ENCODE results near the gene HBE1. TPM values are rescaled to one million over a fixed set of nuclear protein-coding genes. Genes with fewer than 3 reads are reported as not detected.

Gene HBE1
- total and polyA plus RNA-seq, 4 experiments from 2014 or later = not detected

GRCh38 chr11:5225480-5225871, 44.3 kb downstream of the HBE1 start:
- H3K27me3 ChIP-seq (ENCODE audit: insufficient read depth, low read length) = no peaks in the 10 kb centered on the region

GRCh38 chr11:5224538-5225479, 44.9 kb downstream of the HBE1 start:
- H3K27me3 Mint-ChIP-seq = peaks cover 1 to 2% of the 10 kb centered on the region in 2 donors
- H3K4me1 ChIP-seq (ENCODE audit: insufficient read depth, low read length) = no peaks in the 10 kb centered on the region
- no peaks in the 10 kb centered on the region for H3K27me3 ChIP-seq (ENCODE audit: insufficient read depth, low read length)
- ChIA-PET CTCF (ENCODE audit: partially characterized antibody) (no interaction called here), POLR2A (ENCODE audit: partially characterized antibody) (no interaction called here)
- H3K4me3 ChIP-seq (ENCODE audit: low read length in 2 of 2) = no peak overlapping the region
- H3K36me3 ChIP-seq (ENCODE audit: insufficient read depth, low read length) = no peaks in the 10 kb centered on the region
- H3K4me3 Mint-ChIP-seq = no peak overlapping the region
- DNase-seq = no peak
- no peak overlapping the region for H3K27ac ChIP-seq (ENCODE audit: low read depth, low read length)
- H3K9me3 Mint-ChIP-seq = peaks cover 0 to 4% (median 0%) of the 10 kb centered on the region in 8 donors
- no peaks in the 10 kb centered on the region for H3K9me3 ChIP-seq (ENCODE audit: control insufficient read depth in 1 of 2, low read length in 2 of 2)
- H3K36me3 Mint-ChIP-seq = no peaks in the 10 kb centered on the region
- no peaks in the 10 kb centered on the region for H3K4me1 Mint-ChIP-seq
- intact Hi-C loops (cut with micrococcal nuclease) = no loop called here
- no peak overlapping the region for H3K27ac Mint-ChIP-seq

More at GRCh38 chr11:5225480-5225871, 44.3 kb downstream of the HBE1 start:
- intact Hi-C loops (cut with micrococcal nuclease) = no loop called here
- no peak overlapping the region for H3K27ac ChIP-seq (ENCODE audit: low read depth, low read length)
- H3K4me3 ChIP-seq (ENCODE audit: low read length in 2 of 2) = no peak overlapping the region
- Mint-ChIP-seq H3K27ac (no peak overlapping the region), H3K9me3 (peaks cover 0 to 4% (median 0%) of the 10 kb centered on the region in 8 donors), H3K36me3 (no peaks in the 10 kb centered on the region), H3K4me1 (no peaks in the 10 kb centered on the region), H3K27me3 (peaks cover 1 to 2% of the 10 kb centered on the region in 2 donors), H3K4me3 (no peak overlapping the region)
- no peaks in the 10 kb centered on the region for H3K36me3 ChIP-seq (ENCODE audit: insufficient read depth, low read length)
- ChIA-PET CTCF (ENCODE audit: partially characterized antibody) (no interaction called here), POLR2A (ENCODE audit: partially characterized antibody) (no interaction called here)
- DNase-seq = no peak
- H3K9me3 ChIP-seq (ENCODE audit: control insufficient read depth in 1 of 2, low read length in 2 of 2) = no peaks in the 10 kb centered on the region
- no peaks in the 10 kb centered on the region for H3K4me1 ChIP-seq (ENCODE audit: insufficient read depth, low read length)

GRCh38 chr11:5223686-5224085, 46.1 kb downstream of the HBE1 start:
- peaks cover 0 to 6% (median 0%) of the 10 kb centered on the region in 8 donors for H3K9me3 Mint-ChIP-seq
- H3K27ac Mint-ChIP-seq = no peak overlapping the region
- no peaks in the 10 kb centered on the region for H3K36me3 Mint-ChIP-seq
- intact Hi-C loops (cut with micrococcal nuclease) = no loop called here
- no peaks in the 10 kb centered on the region for H3K4me1 Mint-ChIP-seq
- Histone ChIP-seq H3K36me3 (ENCODE audit: insufficient read depth, low read length) (no peaks in the 10 kb centered on the region), H3K9me3 (ENCODE audit: control insufficient read depth in 1 of 2, low read length in 2 of 2) (no peaks in the 10 kb centered on the region), H3K27ac (ENCODE audit: low read depth, low read length) (no peak overlapping the region), H3K4me3 (ENCODE audit: low read length in 2 of 2) (no peak overlapping the region), H3K27me3 (ENCODE audit: insufficient read depth, low read length) (no peaks in the 10 kb centered on the region), H3K4me1 (ENCODE audit: insufficient read depth, low read length) (no peaks in the 10 kb centered on the region)
- POLR2A ChIA-PET (ENCODE audit: partially characterized antibody) = no interaction called here
- H3K4me3 Mint-ChIP-seq = no peak overlapping the region
- CTCF ChIA-PET (ENCODE audit: partially characterized antibody) = no interaction called here
- peaks cover 1 to 2% of the 10 kb centered on the region in 2 donors for H3K27me3 Mint-ChIP-seq
- no peak for DNase-seq

GRCh38 chr11:5223146-5223545, 46.6 kb downstream of the HBE1 start:
- POLR2A ChIA-PET (ENCODE audit: partially characterized antibody) = no interaction called here
- no peaks in the 10 kb centered on the region for H3K36me3 ChIP-seq (ENCODE audit: insufficient read depth, low read length)
- no peak for DNase-seq
- Mint-ChIP-seq H3K36me3 (no peaks in the 10 kb centered on the region), H3K27ac (no peak overlapping the region), H3K9me3 (peaks cover 0 to 6% (median 0%) of the 10 kb centered on the region in 8 donors), H3K4me1 (no peaks in the 10 kb centered on the region), H3K27me3 (peaks cover 1 to 2% of the 10 kb centered on the region in 2 donors), H3K4me3 (no peak overlapping the region)
- no peak overlapping the region for H3K27ac ChIP-seq (ENCODE audit: low read depth, low read length)
- CTCF ChIA-PET (ENCODE audit: partially characterized antibody) = no interaction called here
- H3K27me3 ChIP-seq (ENCODE audit: insufficient read depth, low read length) = no peaks in the 10 kb centered on the region
- no peaks in the 10 kb centered on the region for H3K4me1 ChIP-seq (ENCODE audit: insufficient read depth, low read length)
- intact Hi-C loops (cut with micrococcal nuclease) = no loop called here
- H3K9me3 ChIP-seq (ENCODE audit: control insufficient read depth in 1 of 2, low read length in 2 of 2) = no peaks in the 10 kb centered on the region
- no peak overlapping the region for H3K4me3 ChIP-seq (ENCODE audit: low read length in 2 of 2)

Other genes starting within 250 kb of the HBE1 start
- gene OR52J3, start 223.4 kb downstream of the HBE1 start, total RNA-seq = not detected
- not detected for gene OR52J3, start 223.4 kb downstream of the HBE1 start, polyA plus RNA-seq
- not detected for gene OR52E2, start 210.3 kb downstream of the HBE1 start, total RNA-seq
- gene OR52E2, start 210.3 kb downstream of the HBE1 start, polyA plus RNA-seq = not detected
- gene OR52E1, start 200.4 kb downstream of the HBE1 start, total RNA-seq = not detected
- not detected for gene OR52E1, start 200.4 kb downstream of the HBE1 start, polyA plus RNA-seq
- not detected for gene OR52A5, start 131.6 kb downstream of the HBE1 start, total RNA-seq
- not detected for gene OR52A5, start 131.6 kb downstream of the HBE1 start, polyA plus RNA-seq
- gene OR52A1, start 115.2 kb downstream of the HBE1 start, total RNA-seq = not detected
- not detected for gene OR52A1, start 115.2 kb downstream of the HBE1 start, polyA plus RNA-seq
- gene OR51V1, start 69.3 kb downstream of the HBE1 start, total RNA-seq = not detected
- gene OR51V1, start 69.3 kb downstream of the HBE1 start, polyA plus RNA-seq = not detected
- under 1 TPM in 1 of 2 experiments, not detected in 1; 0.61 TPM for gene HBB, start 42.9 kb downstream of the HBE1 start, total RNA-seq
- under 1 TPM; 0.46 to 0.89 TPM for gene HBB, start 42.9 kb downstream of the HBE1 start, polyA plus RNA-seq
- gene HBD, start 35.5 kb downstream of the HBE1 start, total RNA-seq = not detected
- not detected for gene HBD, start 35.5 kb downstream of the HBE1 start, polyA plus RNA-seq
- gene HBG1, start 20.1 kb downstream of the HBE1 start, total RNA-seq = not detected
- gene HBG1, start 20.1 kb downstream of the HBE1 start, polyA plus RNA-seq = not detected
- gene HBG2, start 15.2 kb downstream of the HBE1 start, total RNA-seq = not detected
- not detected for gene HBG2, start 15.2 kb downstream of the HBE1 start, polyA plus RNA-seq
- not detected for gene OR51B4, start 32.0 kb upstream of the HBE1 start, total RNA-seq
- not detected for gene OR51B4, start 32.0 kb upstream of the HBE1 start, polyA plus RNA-seq
- gene OR51B2, start 54.4 kb upstream of the HBE1 start, total RNA-seq = not detected
- not detected for gene OR51B2, start 54.4 kb upstream of the HBE1 start, polyA plus RNA-seq
- not detected for gene OR51B5, start 73.6 kb upstream of the HBE1 start, total RNA-seq
- gene OR51B5, start 73.6 kb upstream of the HBE1 start, polyA plus RNA-seq = not detected
- not detected for gene OR51B6, start 81.6 kb upstream of the HBE1 start, total RNA-seq
- not detected for gene OR51B6, start 81.6 kb upstream of the HBE1 start, polyA plus RNA-seq
- gene OR51M1, start 113.9 kb upstream of the HBE1 start, total RNA-seq = not detected
- gene OR51M1, start 113.9 kb upstream of the HBE1 start, polyA plus RNA-seq = not detected
- gene OR51Q1, start 152.2 kb upstream of the HBE1 start, total RNA-seq = not detected
- gene OR51Q1, start 152.2 kb upstream of the HBE1 start, polyA plus RNA-seq = not detected
- not detected for gene OR51I1, start 171.6 kb upstream of the HBE1 start, total RNA-seq
- gene OR51I1, start 171.6 kb upstream of the HBE1 start, polyA plus RNA-seq = not detected
- not detected for gene OR51I2, start 179.4 kb upstream of the HBE1 start, total RNA-seq
- gene OR51I2, start 179.4 kb upstream of the HBE1 start, polyA plus RNA-seq = not detected
- not detected for gene OR52D1, start 218.7 kb upstream of the HBE1 start, total RNA-seq
- not detected for gene OR52D1, start 218.7 kb upstream of the HBE1 start, polyA plus RNA-seq
- not detected for gene UBQLN3, start 240.0 kb upstream of the HBE1 start, total RNA-seq
- not detected for gene UBQLN3, start 240.0 kb upstream of the HBE1 start, polyA plus RNA-seq
- gene UBQLNL, start 246.8 kb upstream of the HBE1 start, total RNA-seq = under 1 TPM; 0.47 to 0.50 TPM
- gene UBQLNL, start 246.8 kb upstream of the HBE1 start, polyA plus RNA-seq = not detected

Measured in CD4-positive, alpha-beta memory T cell (primary cell).